Stimulated activated CD4-positive, alpha-beta T cell treated with anti-CD3 and anti-CD28 coated beads, TNF-alpha, amount 100 ng/mL, for 4 hours (primary cell): ENCODE measurements around the gene IQGAP1.
A peak's percentile ranks its signal among the peaks of the same experiment; 100 is the strongest.
"Not testable (repeated sequence)": the region's sequence is repeated elsewhere in the genome, so short reads cannot be mapped to it uniquely, and the experiment has no call there.

Experiments
- DNase-seq, 3 experiments: peaks; one replicate each; pipeline ENCODE4 v3.0.0-alpha.2; 2020; ENCODE audit warnings: low read depth in 3 of 3

Gene IQGAP1

GRCh38 chr15:90376789-90377188, 11.3 kb upstream of the IQGAP1 start:
- peak in 2 of 3 experiments; percentile 20 to 41 for DNase-seq

- DNase-seq, result no peak
These were observed 8.8 kb upstream of the IQGAP1 start for GRCh38 chr15:90379263-90379662.

- DNase-seq, result no peak
These were observed 6.5 kb upstream of the IQGAP1 start for GRCh38 chr15:90381515-90381914.

- DNase-seq, result no peak
These were observed 5.7 kb upstream of the IQGAP1 start for GRCh38 chr15:90382320-90382719.

GRCh38 chr15:90386221-90386620, 1.8 kb upstream of the IQGAP1 start:
- no peak for DNase-seq

GRCh38 chr15:90388462-90389380, 679 bp downstream of the IQGAP1 start:
- DNase-seq, result peak; percentile 5 to 33 (median 23)

- no peak for DNase-seq
These were observed 1.5 kb downstream of the IQGAP1 start for GRCh38 chr15:90389513-90389912.

- no peak for DNase-seq
These were observed 5.0 kb downstream of the IQGAP1 start for GRCh38 chr15:90393040-90393439.

GRCh38 chr15:90394074-90394473, 6.0 kb downstream of the IQGAP1 start:
- no peak for DNase-seq

- no peak for DNase-seq
These were observed 6.9 kb downstream of the IQGAP1 start for GRCh38 chr15:90394748-90395442.

GRCh38 chr15:90396321-90396720, 8.3 kb downstream of the IQGAP1 start:
- no peak for DNase-seq

- no peak for DNase-seq
These were observed 12.1 kb downstream of the IQGAP1 start for GRCh38 chr15:90400005-90400758.

- DNase-seq, result peak in 2 of 3 experiments; percentile 15 to 52
These were observed 12.8 kb downstream of the IQGAP1 start for GRCh38 chr15:90400759-90401314.

GRCh38 chr15:90401495-90401894, 13.5 kb downstream of the IQGAP1 start:
- DNase-seq, result no peak

- no peak for DNase-seq
These were observed 14.2 kb downstream of the IQGAP1 start for GRCh38 chr15:90402223-90402622.

GRCh38 chr15:90402767-90403166, 14.7 kb downstream of the IQGAP1 start:
- DNase-seq, result no peak

- no peak for DNase-seq
These were observed 17.1 kb downstream of the IQGAP1 start for GRCh38 chr15:90405055-90405607.

- no peak for DNase-seq
These were observed 19.3 kb downstream of the IQGAP1 start for GRCh38 chr15:90407336-90407735.

- DNase-seq, result no peak
These were observed 19.9 kb downstream of the IQGAP1 start for GRCh38 chr15:90407871-90408317.

- DNase-seq, result no peak
These were observed 20.6 kb downstream of the IQGAP1 start for GRCh38 chr15:90408657-90409056.

- DNase-seq, result not testable (repeated sequence)
These were observed 21.5 kb downstream of the IQGAP1 start for GRCh38 chr15:90409587-90409986.
